Adrenal gland (tissue), 5 donors: ENCODE measurements around the gene CNKSR1.

Source experiments
- CTCF ChIP-seq, 6 experiments: fragments of 450-650 bp in 4 of 6; fragments of 200-600 bp in 2 of 6; sonication (generic) in 1 of 6; IDR thresholded peaks; 1 replicate in 5 of 6; 2 replicates in 1 of 6; pipeline versions ENCODE4 v1.5.1 to v1.8.0; 2016 to 2021; ENCODE audit warnings: antibody characterized with exemption in 6 of 6, mild to moderate bottlenecking in 2 of 6, moderate library complexity in 1 of 6
- POLR2A ChIP-seq, 2 donors: fragments of 450-650 bp; IDR thresholded peaks; one replicate each; pipeline ENCODE4 v1.6.1; 2017; ENCODE audit warnings: antibody characterized with exemption in 2 of 2, mild to moderate bottlenecking in 2 of 2, moderate library complexity in 1 of 2
- donor health status: DM: no; HTN: no; CAD: no.

GRCh38 chr1:26154750-26155149 lies 22.5 kb upstream of the CNKSR1 start:
- TF ChIP-seq CTCF (IDR thresholded peaks at IDR 0.05): no peak
- TF ChIP-seq POLR2A (IDR thresholded peaks at IDR 0.05): no peak
